G401.6 (cell line): ENCODE results near the gene FRK.
"Not testable (repeated sequence)": the region's sequence is repeated elsewhere in the genome, so short reads cannot be mapped to it uniquely, and the experiment has no call there.

ENCODE experiments used
- FAIRE-seq: peaks from 2 replicates; lab custom pipeline; 2012; peaks lifted over from hg19 to GRCh38; lab: Jason Lieb, UNC

FRK gene

GRCh38 chr6:116060572-116061283, at the start of gene FRK:
FRK (minus strand) TSS chr6:116060891; CDS start chr6:116060311, 580 bp downstream.
- FAIRE-seq, result no peak

DNA sequence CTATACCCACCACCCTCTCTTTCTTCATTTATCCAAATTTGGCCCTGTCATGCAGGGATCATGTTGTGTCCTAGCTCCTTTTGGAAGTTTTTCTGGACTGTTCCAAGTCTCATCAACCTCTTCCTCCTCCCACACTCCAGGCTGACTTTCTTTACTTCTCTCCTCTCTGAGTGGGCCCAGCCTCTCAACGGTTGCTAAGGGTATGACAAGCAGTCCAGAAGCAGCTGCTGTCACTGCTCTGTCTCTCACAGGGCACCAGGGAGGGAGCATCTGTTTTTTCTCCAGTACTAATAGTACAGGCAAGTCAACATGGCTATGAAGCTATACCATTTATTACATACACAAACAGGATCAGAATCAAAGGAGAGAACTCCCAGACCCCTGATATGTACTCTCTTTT, 48.1 kb upstream of the FRK start:
- no peak for FAIRE-seq

DNA sequence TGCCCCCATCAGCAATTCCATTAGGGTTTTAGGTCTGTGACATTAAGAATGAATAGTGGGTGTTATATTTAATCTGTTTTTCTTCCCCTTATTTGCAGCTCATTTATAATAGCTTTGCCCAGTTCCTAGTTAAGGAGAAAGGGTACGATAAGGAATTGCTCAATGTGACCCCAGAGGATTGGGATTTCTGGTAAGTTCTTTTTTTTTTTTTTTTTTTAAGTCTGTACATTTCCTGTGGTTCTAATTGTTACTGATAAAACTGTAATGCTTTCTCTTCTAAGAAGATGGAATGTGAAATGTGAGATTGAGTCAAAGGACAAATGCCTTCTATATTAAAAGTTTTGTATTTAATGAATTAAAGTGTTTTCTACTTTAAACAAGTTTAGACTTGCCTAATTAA, 45.5 kb upstream of the FRK start:
- FAIRE-seq, result no peak

- no peak for FAIRE-seq
Measured at GRCh38 chr6:116105247-116105646, 44.6 kb upstream of the FRK start.

DNA sequence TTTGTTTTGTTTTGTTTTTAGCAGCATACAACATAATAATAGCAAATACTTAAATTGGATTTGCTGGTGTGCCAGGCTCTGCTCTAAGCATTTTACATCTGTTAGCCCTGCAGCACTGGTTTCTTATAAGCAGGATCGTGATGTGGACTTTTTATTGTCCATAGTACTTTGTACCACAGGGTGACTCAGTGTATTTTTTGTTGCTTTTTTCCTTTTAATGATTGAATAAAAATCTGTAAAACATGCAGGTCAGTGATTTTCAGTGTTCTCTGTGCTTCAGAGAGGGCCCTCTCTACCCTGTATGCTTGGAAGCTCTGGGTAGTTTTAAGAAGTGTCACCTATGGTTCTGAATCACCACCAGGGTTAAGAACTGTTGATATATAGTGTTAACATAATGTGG, 43.9 kb upstream of the FRK start:
- FAIRE-seq, result no peak

DNA sequence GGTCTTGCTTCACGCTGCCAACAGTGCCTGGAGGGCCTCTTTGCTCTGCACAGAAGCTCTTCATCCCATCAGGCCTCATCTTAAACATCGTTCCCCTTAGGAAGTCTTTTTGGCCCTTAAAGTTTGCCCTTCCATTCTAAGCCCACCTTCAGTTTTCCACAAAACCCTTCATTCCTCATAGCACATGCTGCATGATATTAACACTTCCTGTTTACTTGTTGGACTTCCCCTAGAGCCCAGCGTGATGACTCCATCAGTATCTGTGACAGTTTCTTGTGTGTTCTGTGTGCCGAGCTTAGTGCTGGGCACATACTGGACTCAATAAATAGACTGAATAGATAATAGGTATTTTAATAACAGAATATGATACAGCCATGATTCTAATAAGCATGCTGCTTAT, 42.2 kb upstream of the FRK start:
- no peak for FAIRE-seq

GRCh38 chr6:116101790-116102189, 41.1 kb upstream of the FRK start:
- no peak for FAIRE-seq

DNA sequence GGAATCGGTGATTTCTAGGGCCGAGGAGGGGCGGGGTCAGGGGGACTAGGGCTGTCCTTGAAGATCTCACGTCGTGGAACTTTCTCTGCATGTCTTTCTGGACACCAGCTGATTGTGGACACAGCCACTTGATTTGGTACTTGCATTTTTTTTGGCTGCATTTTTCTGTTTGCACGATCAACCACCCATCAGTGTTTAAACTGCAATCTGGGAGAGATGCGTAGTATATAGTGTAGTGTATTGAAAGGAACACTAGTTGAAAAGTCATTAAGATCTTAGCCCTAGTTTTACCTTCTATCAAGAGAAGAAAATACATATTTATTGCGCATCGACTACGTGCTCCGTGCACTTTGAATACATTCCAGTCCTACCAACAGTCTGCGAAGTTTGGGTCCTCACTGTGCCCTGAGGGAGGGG, 40.6 kb upstream of the FRK start:
- FAIRE-seq, result peak; percentile 8

DNA sequence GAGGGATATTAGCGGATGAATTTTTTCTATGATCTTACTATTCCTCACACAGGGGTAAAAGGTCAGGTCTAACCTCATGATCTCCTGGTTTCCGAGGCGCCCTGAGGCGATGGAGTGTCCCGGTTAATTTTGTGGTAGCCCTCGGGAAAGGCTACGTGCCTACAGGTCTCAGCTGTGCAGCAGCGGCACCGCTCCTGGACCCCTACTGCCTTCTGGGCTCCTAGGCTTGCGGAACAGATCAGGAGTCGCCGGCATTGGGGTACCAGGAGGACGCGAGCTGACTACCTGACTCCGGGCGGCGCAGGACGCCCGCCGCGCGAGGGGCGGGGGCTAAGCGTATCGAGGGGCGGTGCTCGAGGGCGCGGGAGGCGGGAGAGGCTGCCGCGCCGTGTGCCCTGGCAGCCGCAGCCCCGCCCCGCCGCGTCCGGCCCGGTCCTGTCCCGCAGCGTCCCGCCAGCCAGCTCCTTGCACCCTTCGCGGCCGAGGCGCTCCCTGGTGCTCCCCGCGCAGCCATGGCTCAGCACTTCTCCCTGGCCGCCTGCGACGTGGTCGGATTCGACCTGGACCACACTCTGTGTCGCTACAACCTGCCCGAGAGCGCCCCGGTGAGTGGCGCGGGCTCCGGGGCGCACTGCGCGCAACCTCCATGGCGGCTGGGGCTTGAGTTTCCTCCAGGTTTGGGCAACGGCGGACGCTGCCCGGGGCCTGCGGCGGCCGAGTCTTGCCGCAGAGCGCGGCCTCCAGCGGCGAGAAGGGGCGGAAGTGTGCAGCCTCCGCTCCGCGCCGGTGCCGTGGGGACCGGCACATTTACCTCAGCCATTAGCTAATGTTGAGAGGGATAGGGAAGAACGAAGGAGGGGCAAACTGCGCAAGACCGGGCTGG, 40.0 kb upstream of the FRK start, which contains the start of gene NT5DC1:
NT5DC1 (plus strand) TSS at position 435 of the 883 bp plus-strand sequence; CDS start at position 513, 78 bp downstream.
- no peak for FAIRE-seq

DNA sequence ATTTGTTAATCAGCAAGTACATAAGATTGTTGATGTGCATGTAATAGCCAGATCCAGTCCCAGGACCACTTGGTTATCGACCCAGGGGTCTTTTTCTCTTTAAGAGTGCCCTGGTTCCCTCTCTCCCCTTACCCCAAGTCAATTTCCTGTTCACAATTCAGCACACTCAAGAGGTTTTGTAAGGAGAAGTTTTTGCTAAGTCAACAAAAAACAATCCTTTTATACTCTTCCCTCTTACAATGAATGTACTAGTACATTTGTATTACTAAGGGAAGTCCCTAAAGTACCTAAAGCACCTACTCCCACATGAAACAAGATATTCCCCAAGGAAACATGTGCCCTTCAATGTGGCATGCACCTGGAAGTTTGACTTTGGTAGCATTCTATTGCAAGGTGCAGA, 38.3 kb upstream of the FRK start:
- FAIRE-seq, result no peak

- FAIRE-seq, result peak; percentile 77
Measured at GRCh38 chr6:116096979-116097816, 36.5 kb upstream of the FRK start.

DNA sequence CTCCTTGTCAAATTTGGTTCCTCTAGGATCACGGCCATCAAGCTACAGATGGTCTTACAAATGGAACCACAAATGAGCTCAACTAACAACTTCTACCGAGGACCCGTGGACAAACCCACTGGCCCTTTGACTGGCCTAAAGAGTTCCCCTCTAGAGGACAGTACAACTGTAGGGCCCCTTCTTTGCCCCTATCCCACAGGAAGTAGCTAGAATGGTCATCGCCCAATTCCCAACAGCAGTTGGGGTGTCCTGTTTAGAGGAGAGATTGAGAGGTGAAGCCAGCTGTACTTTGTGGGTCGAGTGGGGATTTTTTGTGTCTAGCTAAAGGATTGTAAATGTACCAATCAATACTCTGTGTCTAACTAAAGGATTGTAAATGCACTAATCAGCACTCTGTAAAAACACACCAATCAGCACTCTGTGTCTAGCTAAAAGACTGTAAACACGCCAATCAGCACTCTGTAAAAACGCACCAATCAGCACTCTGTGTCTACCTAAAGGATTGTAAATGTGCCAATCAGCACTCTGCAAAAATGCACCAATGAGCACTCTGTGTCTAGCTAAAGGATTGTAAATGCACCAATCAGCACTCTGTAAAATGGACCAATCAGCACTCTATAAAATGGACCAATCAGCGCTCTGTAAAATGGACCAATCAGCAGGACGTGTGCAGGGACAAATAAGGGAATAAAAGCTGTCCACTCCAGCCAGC, 35.5 kb upstream of the FRK start:
- FAIRE-seq, result not testable (repeated sequence)

GRCh38 chr6:116094041-116094440, 33.4 kb upstream of the FRK start:
- FAIRE-seq, result no peak

DNA sequence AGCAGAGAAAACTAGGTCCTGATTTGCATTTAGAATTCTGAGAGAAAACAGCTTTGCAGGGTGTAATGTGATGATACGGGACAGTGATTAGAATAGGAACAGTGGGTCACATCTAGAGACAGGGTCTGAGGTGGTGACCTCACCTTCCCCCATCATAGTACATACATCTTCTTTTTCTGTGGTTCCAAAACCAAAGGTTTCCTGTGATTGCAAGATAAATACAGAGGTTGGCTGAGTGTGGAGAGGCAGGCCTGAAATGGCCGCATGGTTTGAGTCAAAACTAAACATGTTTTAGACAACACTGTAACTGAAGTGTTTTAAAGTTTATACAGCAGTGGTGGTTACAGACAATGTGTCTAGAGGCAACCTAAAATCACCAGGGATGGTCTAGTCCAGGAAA, 29.6 kb upstream of the FRK start:
- no peak for FAIRE-seq

DNA sequence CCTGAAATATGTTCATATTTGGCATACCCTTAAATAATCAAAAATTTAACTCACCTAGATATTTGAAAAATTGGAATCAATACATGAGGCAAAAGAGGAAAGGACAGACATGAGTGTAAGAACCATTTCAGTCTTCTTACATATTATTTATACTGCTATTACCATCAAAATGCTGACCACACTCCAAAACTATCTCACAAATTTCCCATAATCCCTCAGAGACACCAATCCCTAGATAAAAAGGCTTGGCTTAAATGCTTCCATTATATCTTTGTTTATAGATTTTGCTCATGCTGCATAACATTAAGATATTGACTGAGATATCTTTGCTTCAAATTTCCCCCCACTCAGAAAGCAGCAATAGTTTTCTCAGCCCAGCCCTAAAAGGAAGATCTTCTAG, 28.3 kb upstream of the FRK start:
- FAIRE-seq, result no peak

GRCh38 chr6:116087437-116088027, 26.8 kb upstream of the FRK start:
- no peak for FAIRE-seq

- no peak for FAIRE-seq
Measured at GRCh38 chr6:116084284-116084683, 23.6 kb upstream of the FRK start.

- FAIRE-seq, result no peak
Measured at GRCh38 chr6:116083052-116083451, 22.4 kb upstream of the FRK start.

DNA sequence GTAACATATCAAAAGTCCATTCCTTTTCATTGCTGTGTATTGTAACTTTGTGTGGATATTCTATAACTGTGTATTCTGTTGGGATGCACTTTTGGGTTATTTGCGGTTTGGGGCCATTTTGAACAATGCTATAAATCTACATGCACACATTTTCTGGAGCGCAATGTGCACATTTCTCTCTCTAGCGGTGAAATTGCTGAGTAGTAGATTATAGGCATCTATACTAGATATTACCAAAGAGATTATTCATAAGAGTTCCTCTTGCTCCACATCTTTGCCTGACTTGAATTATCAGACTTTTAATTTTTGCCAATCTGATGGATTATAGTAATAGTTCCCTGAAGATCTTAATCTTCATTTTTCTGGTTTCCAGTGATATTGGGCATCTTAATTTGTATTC, 18.3 kb upstream of the FRK start:
- FAIRE-seq, result no peak

GRCh38 chr6:116078522-116078921, 17.8 kb upstream of the FRK start:
- no peak for FAIRE-seq

DNA sequence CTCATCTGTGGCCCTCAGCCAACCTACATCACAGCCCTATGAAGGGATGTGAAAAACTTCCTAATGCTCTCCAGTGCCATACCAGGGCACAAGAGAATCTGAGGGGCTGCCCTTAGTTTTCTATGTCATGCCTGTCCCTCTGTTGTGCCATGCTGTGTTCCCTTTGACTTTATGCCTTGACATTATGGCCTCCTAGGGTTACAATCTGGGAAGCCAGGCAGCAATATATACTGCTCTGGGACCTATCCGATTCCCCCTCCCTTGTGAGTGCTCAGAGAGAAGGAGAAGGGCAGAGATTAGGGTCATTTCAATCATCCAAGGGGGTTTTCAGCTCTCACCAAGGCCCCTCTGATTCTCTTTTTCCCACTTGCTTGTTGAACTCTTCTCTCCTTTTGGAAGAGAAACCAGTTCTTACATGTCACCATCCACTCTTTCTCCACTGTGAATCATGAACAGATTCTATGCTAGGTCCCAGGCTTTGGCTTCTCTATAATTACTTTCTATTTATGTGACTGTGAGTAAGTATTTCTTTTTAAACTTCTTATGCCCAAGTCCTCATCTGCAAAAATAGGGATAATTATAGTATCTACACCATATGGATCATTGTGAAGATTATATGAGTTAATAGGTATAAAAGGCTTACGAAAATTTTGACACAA, 14.2 kb upstream of the FRK start:
- no peak for FAIRE-seq
